Measurements from ENCODE around the gene USP6. TPM values are rescaled to one million over a fixed set of nuclear protein-coding genes. Genes with fewer than 3 reads are reported as not detected.

Gene USP6
- total and polyA plus RNA-seq, 2 of the 4 experiments (the other 2 are of a cell fraction): 0.02 TPM; not detected in 1

DNA sequence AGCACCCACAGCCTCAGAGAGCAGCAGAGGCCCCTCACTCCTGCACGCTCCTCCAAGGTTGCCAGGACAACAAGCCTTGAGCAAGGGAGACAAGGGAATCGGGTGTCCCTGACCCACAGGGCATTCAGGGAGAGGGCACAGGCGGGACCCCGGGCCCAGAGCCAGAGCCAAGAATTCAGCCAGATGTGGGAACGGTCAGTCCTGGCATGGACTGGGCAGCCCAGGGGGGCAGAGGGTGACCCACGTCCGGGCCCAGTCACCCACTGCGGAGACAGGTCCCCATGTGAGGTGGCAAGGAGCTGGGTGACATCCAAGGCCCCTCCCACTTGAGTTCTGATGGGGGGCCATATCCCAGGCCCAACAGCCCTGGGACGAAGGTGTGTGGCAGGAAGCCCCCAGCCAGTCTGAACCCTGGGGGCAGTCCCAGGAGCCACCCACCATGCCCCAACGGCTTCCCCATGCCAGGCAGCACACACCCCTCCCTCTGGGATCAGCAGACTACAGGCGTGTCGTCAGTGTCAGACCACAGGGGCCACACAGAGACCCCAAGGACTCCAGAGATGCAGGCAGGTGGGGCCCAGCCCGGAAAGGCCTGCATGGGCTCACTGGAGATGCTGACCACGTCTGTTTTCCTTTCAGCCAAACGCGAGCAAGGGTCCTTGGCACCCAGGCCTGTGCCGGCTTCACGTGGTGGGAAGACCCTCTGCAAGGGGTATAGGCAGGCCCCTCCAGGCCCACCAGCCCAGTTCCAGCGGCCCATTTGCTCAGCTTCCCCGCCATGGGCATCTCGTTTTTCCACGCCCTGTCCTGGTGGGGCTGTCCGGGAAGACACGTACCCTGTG, 23.0 kb downstream of the USP6 start:
- Histone ChIP-seq H3K14ac (replicated peaks; ENCODE audit: low read depth, low read length) (no peak overlapping the region), H3K27ac (ENCODE audit: insufficient read depth, low read length) (no peak overlapping the region), H3K9ac (ENCODE audit: low read depth, low read length) (no peak overlapping the region), H3K36me3 (ENCODE audit: control insufficient read depth, insufficient read depth, low read length) (no peaks in the 10 kb centered on the region), H3K23ac (ENCODE audit: low read depth, low read length) (no peak overlapping the region), H2AK9ac (replicated peaks; ENCODE audit: low read depth, low read length, poor library complexity) (no peak overlapping the region), H2BK20ac (ENCODE audit: low read depth, low read length) (no peak overlapping the region), H3K4ac (ENCODE audit: low read depth, low read length) (no peak overlapping the region), H3K4me1 (ENCODE audit: control insufficient read depth, insufficient read depth, low read length) (no peaks in the 10 kb centered on the region), H2AK5ac (ENCODE audit: low read depth, low read length) (no peak overlapping the region), H3K4me3 (ENCODE audit: insufficient read depth, low read depth, low read length) (no peak overlapping the region), H3K56ac (ENCODE audit: extremely low read depth, insufficient read depth, low read length) (no peak overlapping the region), H3K4me2 (ENCODE audit: low read depth, low read length) (no peak overlapping the region), H3K18ac (ENCODE audit: low read depth, low read length) (no peak overlapping the region), H3K27me3 (ENCODE audit: control insufficient read depth, insufficient read depth, low read length) (peaks cover under 1% of the 10 kb centered on the region), H4K20me1 (ENCODE audit: insufficient read depth, low read length) (no peaks in the 10 kb centered on the region), H2BK120ac (ENCODE audit: low read depth, low read length) (no peak overlapping the region), H3K79me1 (ENCODE audit: low read depth in 1 of 2, low read length in 2 of 2) (no peaks in the 10 kb centered on the region), H3K9me3 (ENCODE audit: control insufficient read depth, insufficient read depth, low read length) (no peaks in the 10 kb centered on the region), H2BK15ac (ENCODE audit: low read depth, low read length) (no peak overlapping the region), H2BK5ac (ENCODE audit: low read depth, low read length, poor library complexity, severe bottlenecking) (no peak overlapping the region), H4K91ac (ENCODE audit: insufficient read depth, low read depth, low read length) (no peak overlapping the region), H4K8ac (ENCODE audit: low read depth in 2 of 2, low read length in 2 of 2) (no peak overlapping the region), H4K5ac (ENCODE audit: low read depth, low read length) (no peak overlapping the region), H2AFZ (replicated peaks; ENCODE audit: low read length, poor library complexity) (no peak overlapping the region), H3K9me1 (ENCODE audit: insufficient read depth, low read length) (no peaks in the 10 kb centered on the region)
- CTCF ChIA-PET: no interaction called here
- WGBS, 2 experiments (ENCODE audit: extremely low coverage in 2 of 2, insufficient read length in 1 of 2): 78% methylated on average over 19 of the region's 24 CpGs; no CpG with 5 or more reads in 1 of the 2 experiments
- POLR2A ChIA-PET (ENCODE audit: unreplicated experiment): no interaction called here
- ATAC-seq (ENCODE audit: low read depth) (no peak), DNase-seq (no peak)
- intact Hi-C loops (cut with micrococcal nuclease): no loop called here
- dilution Hi-C loops (cut with HindIII; ENCODE audit: low sequenced_read_pairs, unreplicated experiment): no loop called here
- TF ChIP-seq ELK1 (IDR thresholded peaks at IDR 0.05; ENCODE audit: borderline replicate concordance, low read depth, low read length): no peak
- no peak for TF ChIP-seq MAFK (IDR thresholded peaks at IDR 0.05; ENCODE audit: low read depth, low read length)
- no peak for TF ChIP-seq SMC3 (IDR thresholded peaks at IDR 0.05; ENCODE audit: low read depth, low read length)
- TF ChIP-seq CHD1 (IDR thresholded peaks at IDR 0.05; ENCODE audit: low read depth, low read length): no peak
- no peak for TF ChIP-seq FOS (IDR thresholded peaks at IDR 0.05; ENCODE audit: low read depth, low read length)
- TF ChIP-seq MAZ (IDR thresholded peaks at IDR 0.05; ENCODE audit: borderline replicate concordance, low read depth, low read length): no peak
- no peak for TF ChIP-seq CTCF (conservative IDR thresholded peaks at IDR 0.05; ENCODE audit: low read depth, low read length)
- no peak for TF ChIP-seq POLR2A (IDR thresholded peaks at IDR 0.05; ENCODE audit: low read depth, low read length)
- TF ChIP-seq CEBPB (IDR thresholded peaks at IDR 0.05; ENCODE audit: low read depth, low read length): no peak
- no TSS peak for BruUV-seq (replicated peaks)
- in situ Hi-C loops (cut with MboI; ENCODE audit: low sequenced_read_pairs): no loop called here

All from IMR-90 (cell line).